Hepatocyte (in vitro differentiated cells): Measurements from ENCODE around the gene MCAM. TPM values are rescaled to one million over a fixed set of nuclear protein-coding genes. Genes with fewer than 3 reads are reported as not detected.
A peak's percentile ranks its signal among the peaks of the same experiment; 100 is the strongest.

Experiments
- DNase-seq: peaks from one replicate; pipeline ENCODE4 v3.0.0-alpha.2; 2016; ENCODE audit warnings: low spot score
- H2AFZ ChIP-seq: fragments of 200-600 bp; sonication (generic); 2 replicates; pipeline ENCODE4 v1.6.0; 2016; ENCODE audit warnings: antibody characterized with exemption, mild to moderate bottlenecking
- H3K27ac ChIP-seq: fragments of 200-600 bp; sonication (generic); 2 replicates; pipeline ENCODE4 v1.5.1; 2016; ENCODE audit warnings: mild to moderate bottlenecking
- H3K27me3 ChIP-seq: fragments of 200-600 bp; sonication (generic); 2 replicates; pipeline ENCODE4 v1.6.1; 2016
- H3K36me3 ChIP-seq: fragments of 200-600 bp; sonication (generic); replicated peaks from 2 replicates; pipeline ENCODE4 v1.5.1; 2016; ENCODE audit warnings: low read depth; ENCODE audit not compliant: insufficient read depth
- H3K4me1 ChIP-seq: fragments of 200-600 bp; sonication (generic); 2 replicates; pipeline ENCODE4 v1.5.1; 2016; ENCODE audit warnings: mild to moderate bottlenecking, moderate library complexity; ENCODE audit not compliant: insufficient read depth
- H3K4me2 ChIP-seq: fragments of 200-600 bp; sonication (generic); 2 replicates; pipeline ENCODE4 v1.6.0; 2016
- H3K4me3 ChIP-seq: fragments of 200-600 bp; sonication (generic); 2 replicates; pipeline ENCODE4 v1.5.1; 2016; ENCODE audit warnings: mild to moderate bottlenecking
- H3K79me2 ChIP-seq: fragments of 200-600 bp; sonication (generic); 2 replicates; pipeline ENCODE4 v1.6.0; 2017; ENCODE audit warnings: mild to moderate bottlenecking
- H3K9me2 ChIP-seq: fragments of 200-600 bp; sonication (generic); replicated peaks from 2 replicates; pipeline ENCODE4 v1.6.0; 2017; ENCODE audit warnings: mild to moderate bottlenecking; ENCODE audit not compliant: insufficient read depth
- H3K9me3 ChIP-seq: fragments of 200-600 bp; sonication (generic); 2 replicates; pipeline ENCODE4 v1.5.1; 2016; ENCODE audit warnings: low read depth, mild to moderate bottlenecking
- H4K20me1 ChIP-seq: fragments of 200-600 bp; sonication (generic); 2 replicates; pipeline ENCODE4 v1.6.0; 2016; ENCODE audit warnings: mild to moderate bottlenecking; ENCODE audit not compliant: insufficient read depth, poor library complexity, severe bottlenecking
- EZH2 ChIP-seq: fragments of 200-600 bp; sonication (generic); IDR thresholded peaks from 2 replicates; pipeline ENCODE4 v1.6.1; 2016; ENCODE audit warnings: antibody characterized with exemption, mild to moderate bottlenecking, borderline replicate concordance
- EZH2phosphoT487 ChIP-seq: fragments of 200-600 bp; sonication (generic); IDR thresholded peaks from one replicate; pipeline ENCODE4 v1.6.1; 2018; ENCODE audit warnings: antibody characterized with exemption, mild to moderate bottlenecking, low read depth, moderate library complexity; ENCODE audit not compliant: unreplicated experiment, severe bottlenecking
- WGBS: methylation state at CpG from one replicate; pipeline ENCODE4 v1.1.6; 2016; ENCODE audit warnings: low lambda C conversion rate; ENCODE audit errors: missing lambda C conversion rate; 5-methylcytosine and 5-hydroxymethylcytosine counted together
- polyA plus RNA-seq: library from polyadenylated mRNA; unstranded; fragments of >200 nt; fragmentation: Nextera tagmentation; extraction: Ambion mirVana; gene quantifications from 2 replicates; pipeline ENCODE4 v1.2.1, GENCODE V29; 2016
- total RNA-seq: library from RNA; depleted of rRNA; stranded (reverse); fragments of >200 nt; gene quantifications from 2 replicates; pipeline ENCODE4 v1.2.3, GENCODE V29; 2014
- TF ChIP-seq, protein P1 (sequence below): fragments of 200-600 bp; sonication (generic); IDR thresholded peaks from 2 replicates; pipeline ENCODE4 v1.5.1; 2016; ENCODE audit warnings: antibody characterized with exemption, mild to moderate bottlenecking; ENCODE audit not compliant: poor library complexity

Gene MCAM
- total and polyA plus RNA-seq, 2 experiments from 2014 or later: 6.1 to 35.4 TPM

DNA sequence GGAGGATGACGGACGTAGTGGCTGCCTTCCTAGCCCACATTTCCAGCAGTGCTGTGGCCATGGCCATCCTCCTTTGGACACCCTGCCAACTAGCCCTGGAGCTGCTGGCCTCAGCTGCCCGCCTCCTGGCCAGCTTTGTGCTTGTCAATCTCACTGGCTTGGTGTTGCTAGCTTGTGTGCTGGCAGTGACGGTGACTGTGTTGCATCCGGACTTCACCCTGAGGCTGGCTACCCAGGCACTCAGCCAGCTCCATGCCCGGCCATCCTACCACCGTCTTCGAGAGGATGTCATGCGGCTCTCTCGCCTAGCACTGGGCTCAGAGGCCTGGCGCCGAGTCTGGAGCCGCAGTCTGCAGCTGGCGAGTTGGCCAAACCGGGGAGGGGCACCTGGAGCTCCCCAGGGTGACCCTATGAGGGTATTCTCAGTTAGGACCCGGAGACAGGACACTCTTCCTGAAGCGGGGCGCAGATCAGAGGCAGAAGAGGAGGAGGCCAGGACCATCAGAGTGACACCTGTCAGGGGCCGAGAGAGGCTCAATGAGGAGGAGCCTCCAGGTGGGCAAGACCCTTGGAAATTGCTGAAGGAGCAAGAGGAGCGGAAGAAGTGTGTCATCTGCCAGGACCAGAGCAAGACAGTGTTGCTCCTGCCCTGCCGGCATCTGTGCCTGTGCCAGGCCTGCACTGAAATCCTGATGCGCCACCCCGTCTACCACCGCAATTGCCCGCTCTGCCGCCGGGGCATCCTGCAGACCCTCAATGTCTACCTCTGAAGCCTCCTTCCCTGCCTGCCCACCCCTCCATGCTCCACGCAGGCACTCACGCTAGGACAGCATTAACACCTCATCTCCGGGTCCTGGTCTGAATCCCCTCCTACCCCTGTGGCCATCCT, 19.0 kb upstream of the MCAM start:
- no peak overlapping the region for H3K4me3 ChIP-seq
- no peaks in the 10 kb centered on the region for H3K36me3 ChIP-seq
- H3K4me1 ChIP-seq: peaks cover 27% of the 10 kb centered on the region
- no peak overlapping the region for H2AFZ ChIP-seq
- no peak for DNase-seq
- WGBS: 94% methylated on average over 30 of the region's 30 CpGs
- H3K27ac ChIP-seq: no peak overlapping the region
- no peaks in the 10 kb centered on the region for H3K9me2 ChIP-seq
- H3K9me3 ChIP-seq: no peaks in the 10 kb centered on the region
- H3K27me3 ChIP-seq: peaks cover 10% of the 10 kb centered on the region
- H3K79me2 ChIP-seq: peaks cover 20% of the 10 kb centered on the region
- TF ChIP-seq, protein P1, sequence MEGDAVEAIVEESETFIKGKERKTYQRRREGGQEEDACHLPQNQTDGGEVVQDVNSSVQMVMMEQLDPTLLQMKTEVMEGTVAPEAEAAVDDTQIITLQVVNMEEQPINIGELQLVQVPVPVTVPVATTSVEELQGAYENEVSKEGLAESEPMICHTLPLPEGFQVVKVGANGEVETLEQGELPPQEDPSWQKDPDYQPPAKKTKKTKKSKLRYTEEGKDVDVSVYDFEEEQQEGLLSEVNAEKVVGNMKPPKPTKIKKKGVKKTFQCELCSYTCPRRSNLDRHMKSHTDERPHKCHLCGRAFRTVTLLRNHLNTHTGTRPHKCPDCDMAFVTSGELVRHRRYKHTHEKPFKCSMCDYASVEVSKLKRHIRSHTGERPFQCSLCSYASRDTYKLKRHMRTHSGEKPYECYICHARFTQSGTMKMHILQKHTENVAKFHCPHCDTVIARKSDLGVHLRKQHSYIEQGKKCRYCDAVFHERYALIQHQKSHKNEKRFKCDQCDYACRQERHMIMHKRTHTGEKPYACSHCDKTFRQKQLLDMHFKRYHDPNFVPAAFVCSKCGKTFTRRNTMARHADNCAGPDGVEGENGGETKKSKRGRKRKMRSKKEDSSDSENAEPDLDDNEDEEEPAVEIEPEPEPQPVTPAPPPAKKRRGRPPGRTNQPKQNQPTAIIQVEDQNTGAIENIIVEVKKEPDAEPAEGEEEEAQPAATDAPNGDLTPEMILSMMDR: no peak
- TF ChIP-seq EZH2 (no peak), EZH2phosphoT487 (no peak)
- no peaks in the 10 kb centered on the region for H4K20me1 ChIP-seq
- peak overlapping the region; percentile 89 for H3K4me2 ChIP-seq

DNA sequence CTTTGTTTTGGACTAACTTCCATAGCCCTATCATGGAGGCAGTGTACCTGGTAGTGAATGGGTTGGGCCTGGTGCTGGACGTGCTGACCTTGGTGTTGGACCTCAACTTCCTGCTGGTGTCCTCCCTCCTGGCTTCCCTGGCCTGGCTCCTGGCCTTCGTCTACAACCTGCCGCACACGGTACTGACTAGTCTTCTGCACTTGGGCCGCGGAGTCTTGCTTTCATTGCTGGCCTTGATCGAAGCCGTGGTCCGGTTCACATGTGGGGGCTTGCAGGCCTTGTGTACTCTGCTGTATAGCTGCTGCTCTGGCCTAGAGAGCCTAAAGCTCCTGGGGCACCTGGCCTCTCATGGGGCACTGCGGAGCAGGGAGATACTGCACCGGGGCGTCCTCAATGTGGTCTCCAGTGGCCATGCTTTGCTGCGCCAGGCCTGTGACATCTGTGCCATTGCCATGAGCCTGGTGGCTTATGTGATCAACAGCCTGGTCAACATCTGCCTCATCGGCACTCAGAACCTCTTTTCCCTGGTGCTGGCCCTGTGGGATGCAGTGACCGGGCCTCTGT, 18.2 kb upstream of the MCAM start:
- Histone ChIP-seq H4K20me1 (no peaks in the 10 kb centered on the region), H3K27ac (peak overlapping the region; percentile 75), H3K79me2 (peaks cover 20% of the 10 kb centered on the region), H3K36me3 (no peaks in the 10 kb centered on the region), H3K4me1 (peaks cover 22% of the 10 kb centered on the region), H3K4me3 (peak overlapping the region; percentile 64), H3K27me3 (peaks cover 7% of the 10 kb centered on the region), H3K4me2 (peak overlapping the region; percentile 89), H3K9me3 (no peaks in the 10 kb centered on the region), H2AFZ (peak overlapping the region; percentile 43), H3K9me2 (no peaks in the 10 kb centered on the region)
- DNase-seq: no peak
- TF ChIP-seq EZH2phosphoT487: no peak
- TF ChIP-seq, protein P1: no peak
- TF ChIP-seq EZH2: no peak
- 82% methylated on average over 15 of the region's 15 CpGs for WGBS

GRCh38 chr11:119334174-119334930, 17.4 kb upstream of the MCAM start, which contains the start of gene RNF26:
Gene RNF26, plus strand, starts transcription at chr11:119334527. Its CDS starts 596 bp downstream, at chr11:119335123.
- TF ChIP-seq EZH2 (no peak), EZH2phosphoT487 (no peak)
- TF ChIP-seq, protein P1: no peak
- Histone ChIP-seq H2AFZ (peak within 1 kb of the TSS; percentile 61), H3K4me2 (peak within 1 kb of the TSS; percentile 89), H3K79me2 (peaks cover 20% of the 10 kb centered on the region), H3K4me3 (peak within 1 kb of the TSS; percentile 64), H3K9me3 (no peaks in the 10 kb centered on the region), H4K20me1 (no peaks in the 10 kb centered on the region), H3K27ac (peak within 1 kb of the TSS; percentile 75), H3K36me3 (no peaks in the 10 kb centered on the region), H3K4me1 (peaks cover 15% of the 10 kb centered on the region), H3K9me2 (no peaks in the 10 kb centered on the region), H3K27me3 (peaks cover 8% of the 10 kb centered on the region)
- DNase-seq: peak; percentile 97
- WGBS: 2% methylated on average over 33 of the region's 54 CpGs
